ENCODE measurements around the gene ASIC3.
"Not testable (repeated sequence)": the region's sequence is repeated elsewhere in the genome, so short reads cannot be mapped to it uniquely, and the experiment has no call there.

Gene ASIC3

DNA sequence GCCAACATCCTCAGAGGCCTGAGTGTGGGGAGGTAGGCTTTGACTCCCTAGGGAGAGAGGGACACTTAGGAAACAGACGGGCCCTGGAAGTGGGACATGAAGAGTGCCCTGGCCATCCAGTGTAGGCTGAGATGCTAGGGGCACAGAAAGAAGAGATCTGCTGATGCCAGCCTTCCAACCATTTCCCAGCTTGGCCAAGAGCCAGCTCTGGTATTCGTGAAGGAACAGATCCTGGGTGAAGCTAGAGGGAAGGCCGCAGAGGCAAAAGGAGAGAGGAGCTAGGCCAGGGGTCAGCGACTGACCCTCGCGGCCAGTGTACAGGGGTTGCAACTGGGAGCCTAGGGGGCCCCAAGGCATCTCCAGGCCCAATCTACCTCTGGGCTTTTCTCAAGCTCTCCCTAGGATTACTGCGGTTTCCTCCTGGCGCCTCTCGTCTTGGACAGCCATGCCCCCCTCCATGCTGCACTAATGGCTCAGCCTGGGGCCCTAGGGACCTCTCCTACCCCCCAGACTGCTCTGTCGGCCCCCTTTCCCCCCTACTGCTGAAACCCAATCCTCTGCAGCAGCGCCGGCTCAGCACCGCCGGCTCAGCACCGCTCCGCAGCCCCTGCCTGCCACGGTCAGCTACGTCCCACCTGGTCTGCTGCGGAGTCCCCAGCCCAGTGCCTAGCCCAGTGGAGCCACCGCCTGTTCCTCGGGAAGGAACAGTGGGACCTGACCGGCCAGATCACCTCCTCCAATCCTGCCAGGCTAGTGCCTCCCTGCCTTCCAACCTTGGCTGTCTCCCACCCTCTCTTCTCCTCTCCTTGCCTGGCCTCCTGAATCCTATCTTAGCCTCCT lies at the start of gene ASIC3:
Gene ASIC3 (plus strand): TSS at position 556 of the 840 bp plus-strand sequence. CDS start 355 bp downstream, outside the sequence.
- no peak for DNase-seq (ENCODE audit: low read depth)

DNA sequence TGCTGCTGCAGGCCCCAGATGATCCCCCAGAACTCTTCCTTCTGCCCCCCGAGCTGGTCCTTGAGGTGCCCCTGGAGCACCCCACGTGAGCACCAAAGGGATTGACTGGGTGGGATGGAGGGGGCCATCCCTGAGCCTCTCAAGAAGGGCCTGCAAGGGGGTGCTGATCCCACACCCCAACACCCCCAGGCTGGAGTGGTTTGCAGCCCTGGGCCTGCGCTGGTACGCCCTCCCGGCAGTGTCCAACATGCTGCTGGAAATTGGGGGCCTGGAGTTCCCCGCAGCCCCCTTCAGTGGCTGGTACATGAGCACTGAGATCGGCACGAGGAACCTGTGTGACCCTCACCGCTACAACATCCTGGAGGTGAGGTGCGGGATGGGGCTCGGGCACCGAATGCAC lies 49.3 kb upstream of the ASIC3 start:
- DNase-seq (ENCODE audit: low read depth) = no peak

DNA sequence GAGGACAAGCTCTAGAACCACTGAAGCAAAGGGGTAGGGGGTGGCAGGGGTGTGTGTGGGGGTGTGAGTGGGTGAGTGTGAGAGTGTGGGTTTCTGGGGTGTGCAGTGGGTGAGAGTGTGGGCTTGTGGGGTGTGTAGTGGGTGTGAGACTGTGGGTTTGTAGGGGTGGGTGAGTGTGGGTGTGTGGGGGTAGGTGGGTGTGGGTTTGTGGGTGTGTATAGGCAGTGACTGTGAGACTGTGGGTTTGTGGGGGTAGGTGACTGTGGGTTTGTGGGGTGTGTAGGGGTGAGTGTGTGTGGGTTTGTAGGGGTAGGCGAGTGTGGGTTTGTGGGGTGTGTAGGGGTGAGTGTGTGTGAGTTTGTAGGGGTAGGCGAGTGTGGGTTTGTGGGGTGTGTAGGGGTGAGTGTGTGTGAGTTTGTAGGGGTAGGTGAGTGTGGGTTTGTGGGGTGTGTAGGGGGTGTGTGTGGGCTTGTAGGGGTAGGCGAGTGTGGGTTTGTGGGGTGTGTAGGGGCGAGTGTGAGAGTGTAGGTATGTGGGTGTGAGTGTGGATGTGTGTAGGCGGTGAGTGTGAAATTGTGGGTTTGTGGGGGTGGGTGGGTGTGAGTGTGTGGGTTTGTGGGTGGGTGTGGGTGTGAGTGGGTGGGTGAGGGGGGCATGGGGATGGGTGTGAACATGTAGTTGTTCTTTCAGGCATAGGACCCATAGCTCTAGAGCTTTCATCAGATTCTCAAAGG lies 48.7 kb upstream of the ASIC3 start:
- DNase-seq (ENCODE audit: low read depth) = no peak

DNA sequence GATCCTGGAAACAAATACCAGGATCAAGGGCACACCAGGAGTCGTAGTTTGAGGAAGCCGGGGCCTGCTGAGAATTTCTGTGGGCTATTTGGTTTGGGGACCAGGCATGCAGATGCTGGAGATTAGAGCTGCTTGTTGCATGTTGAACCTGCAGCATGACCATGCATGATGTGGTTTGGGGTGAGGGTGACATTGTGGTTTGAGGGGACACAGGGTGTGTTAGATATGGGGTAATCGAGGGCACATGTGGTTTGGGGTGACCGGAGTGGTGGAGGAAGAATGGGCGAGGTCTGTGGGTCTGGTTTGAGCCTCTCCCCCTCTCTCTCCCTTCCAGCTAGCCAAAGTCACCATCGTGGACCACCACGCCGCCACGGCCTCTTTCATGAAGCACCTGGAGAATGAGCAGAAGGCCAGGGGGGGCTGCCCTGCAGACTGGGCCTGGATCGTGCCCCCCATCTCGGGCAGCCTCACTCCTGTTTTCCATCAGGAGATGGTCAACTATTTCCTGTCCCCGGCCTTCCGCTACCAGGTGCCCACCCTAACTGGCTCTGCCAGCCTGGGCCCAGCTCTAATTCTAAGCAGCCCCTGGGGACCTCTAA lies 47.3 kb upstream of the ASIC3 start:
- DNase-seq (ENCODE audit: low read depth) = no peak

DNA sequence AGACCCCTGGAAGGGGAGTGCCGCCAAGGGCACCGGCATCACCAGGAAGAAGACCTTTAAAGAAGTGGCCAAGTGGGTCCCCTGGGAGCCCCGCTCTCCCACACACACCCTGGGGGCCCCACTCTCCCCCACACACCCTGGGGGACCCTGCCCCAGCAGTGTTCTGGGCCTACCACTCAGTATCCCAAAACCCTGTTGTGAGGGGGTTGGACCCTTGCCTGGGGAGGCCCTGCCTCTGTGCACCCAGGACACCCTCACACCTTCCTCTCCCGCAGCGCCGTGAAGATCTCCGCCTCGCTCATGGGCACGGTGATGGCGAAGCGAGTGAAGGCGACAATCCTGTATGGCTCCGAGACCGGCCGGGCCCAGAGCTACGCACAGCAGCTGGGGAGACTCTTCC lies 46.8 kb upstream of the ASIC3 start:
- no peak for DNase-seq (ENCODE audit: low read depth)

DNA sequence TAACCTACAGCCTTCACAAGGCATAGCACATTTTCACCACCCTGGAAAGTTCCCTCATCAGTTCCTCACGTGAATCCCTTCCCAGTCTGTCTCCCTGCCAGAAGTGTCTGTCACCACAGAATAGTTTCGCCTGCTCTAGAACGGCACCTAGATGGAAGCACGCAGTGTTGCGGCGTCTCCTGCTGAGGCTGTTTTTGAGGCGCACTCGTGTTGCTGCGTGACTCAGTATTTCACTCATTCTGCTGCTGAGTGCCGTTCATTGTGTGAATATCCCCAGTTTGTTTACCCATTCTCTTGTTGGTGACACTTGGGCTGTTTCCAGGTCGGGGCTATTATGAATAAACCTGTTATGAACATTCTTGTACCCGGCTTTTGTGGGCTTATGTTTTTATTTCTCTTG lies 44.8 kb upstream of the ASIC3 start:
- DNase-seq (ENCODE audit: low read depth) = no peak

DNA sequence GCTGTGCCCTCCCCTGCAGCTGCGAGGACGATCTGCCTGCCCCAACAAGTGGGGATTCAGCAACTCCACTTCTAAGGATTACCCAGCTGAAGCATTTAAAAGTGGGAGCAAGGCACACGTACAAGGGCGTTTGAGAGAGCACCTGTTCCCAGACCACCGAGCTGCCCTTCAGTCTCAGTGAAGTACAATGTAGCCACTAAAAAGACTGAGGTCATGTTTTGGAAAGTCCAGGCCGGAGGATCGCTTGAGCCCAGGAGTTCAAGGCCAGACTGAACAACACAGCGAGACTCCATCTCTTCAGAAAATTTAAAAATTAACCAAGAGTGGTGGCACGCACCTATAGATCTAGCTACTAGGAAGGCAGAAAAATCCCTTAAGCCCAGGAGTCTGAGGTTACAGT lies 42.8 kb upstream of the ASIC3 start:
- DNase-seq (ENCODE audit: low read depth) = no peak

DNA sequence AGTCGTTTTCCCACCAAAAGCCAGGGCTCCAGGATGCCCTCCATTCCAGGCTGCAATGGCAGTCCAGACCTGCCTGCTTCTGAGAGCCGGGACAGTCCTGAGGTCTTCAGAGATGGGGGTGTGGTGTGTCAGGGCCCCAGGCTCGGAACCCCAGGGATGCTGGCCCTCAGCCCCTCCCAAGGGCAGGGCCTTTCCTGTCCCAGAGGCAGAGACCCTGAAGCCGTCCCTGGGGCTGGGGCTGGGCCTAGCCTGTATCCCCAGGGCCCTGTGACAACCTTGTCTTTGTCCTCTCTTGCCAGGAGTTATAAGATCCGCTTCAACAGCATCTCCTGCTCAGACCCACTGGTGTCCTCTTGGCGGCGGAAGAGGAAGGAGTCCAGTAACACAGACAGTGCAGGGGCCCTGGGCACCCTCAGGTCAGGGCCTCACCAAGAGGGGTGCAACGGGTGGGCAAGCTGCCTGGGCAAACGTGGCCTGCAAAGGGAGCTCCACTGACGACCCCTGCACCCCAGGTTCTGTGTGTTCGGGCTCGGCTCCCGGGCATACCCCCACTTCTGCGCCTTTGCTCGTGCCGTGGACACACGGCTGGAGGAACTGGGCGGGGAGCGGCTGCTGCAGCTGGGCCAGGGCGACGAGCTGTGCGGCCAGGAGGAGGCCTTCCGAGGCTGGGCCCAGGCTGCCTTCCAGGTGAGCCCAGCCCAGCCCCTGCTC lies 41.6 kb upstream of the ASIC3 start:
- DNase-seq (ENCODE audit: low read depth) = no peak

DNA sequence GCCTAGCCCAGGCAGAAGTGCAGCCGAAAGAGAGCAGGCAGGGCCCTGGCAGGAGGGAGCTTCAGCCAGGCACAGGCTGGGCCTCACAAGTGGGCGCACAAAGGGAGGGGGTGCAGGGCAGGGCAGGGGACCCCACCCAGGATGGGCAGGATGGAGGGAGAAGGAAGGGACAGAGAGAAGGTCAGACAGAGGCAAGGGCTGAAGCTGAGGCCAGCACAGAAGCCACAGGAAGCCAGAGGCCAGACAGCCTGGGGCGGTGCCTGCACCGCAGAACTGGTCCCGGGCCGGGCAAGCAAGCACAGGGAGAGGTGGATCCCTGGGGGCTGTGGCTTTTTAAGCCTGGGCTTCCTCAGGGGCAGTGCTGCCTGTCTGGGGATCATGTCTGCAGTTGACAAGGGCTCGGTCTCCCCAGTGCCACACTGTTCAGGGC lies 40.8 kb upstream of the ASIC3 start:
- no peak for DNase-seq (ENCODE audit: low read depth)

DNA sequence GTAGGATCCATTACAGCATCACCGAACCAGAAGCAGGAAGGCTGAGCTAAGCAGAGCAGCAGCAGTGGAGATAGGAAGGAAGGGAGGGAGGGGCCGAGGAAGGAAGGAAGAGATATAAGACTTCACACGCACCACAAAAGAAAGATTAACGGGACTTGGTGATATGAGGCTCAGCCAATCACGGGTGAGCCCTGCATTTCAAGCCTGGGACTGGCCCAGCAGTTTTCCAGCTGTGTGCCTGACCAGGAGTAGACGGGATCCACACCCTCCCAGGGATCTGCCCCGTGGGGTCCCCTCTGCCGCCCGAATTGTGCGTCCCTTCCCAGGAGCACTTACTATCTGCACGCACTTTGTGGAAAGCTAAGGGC lies 40.2 kb upstream of the ASIC3 start:
- DNase-seq (ENCODE audit: low read depth) = no peak

DNA sequence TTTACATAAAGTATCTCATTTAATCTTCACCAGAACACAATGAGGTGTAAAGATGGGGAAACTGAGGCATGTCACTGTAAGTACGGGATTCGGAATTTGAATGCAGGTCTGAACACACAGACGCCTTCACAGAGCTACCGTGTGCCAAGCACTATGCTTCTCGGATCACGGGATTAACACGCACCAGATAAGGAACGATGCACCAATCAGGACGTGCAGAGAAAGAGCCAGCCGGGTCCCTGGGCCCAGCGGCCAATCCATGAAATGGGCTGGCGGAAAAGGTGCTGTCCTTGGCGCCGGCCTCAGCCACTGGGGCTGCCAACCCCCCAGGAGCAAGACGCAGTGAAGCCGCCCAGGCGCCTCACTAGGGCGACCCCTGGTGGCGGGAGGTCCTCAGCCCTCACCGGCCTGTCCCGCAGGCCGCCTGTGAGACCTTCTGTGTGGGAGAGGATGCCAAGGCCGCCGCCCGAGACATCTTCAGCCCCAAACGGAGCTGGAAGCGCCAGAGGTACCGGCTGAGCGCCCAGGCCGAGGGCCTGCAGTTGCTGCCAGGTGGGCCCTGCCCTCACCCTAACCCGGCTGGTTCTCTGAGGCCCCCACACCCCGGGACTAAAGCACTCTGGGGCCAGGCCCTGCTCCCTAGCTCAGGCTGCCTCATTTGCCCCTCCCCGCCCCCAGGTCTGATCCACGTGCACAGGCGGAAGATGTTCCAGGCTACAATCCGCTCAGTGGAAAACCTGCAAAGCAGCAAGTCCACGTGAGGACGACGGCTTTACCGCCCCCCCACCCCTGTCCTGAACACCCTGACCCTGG lies 39.6 kb upstream of the ASIC3 start:
- DNase-seq (ENCODE audit: low read depth) = peak; percentile 66

DNA sequence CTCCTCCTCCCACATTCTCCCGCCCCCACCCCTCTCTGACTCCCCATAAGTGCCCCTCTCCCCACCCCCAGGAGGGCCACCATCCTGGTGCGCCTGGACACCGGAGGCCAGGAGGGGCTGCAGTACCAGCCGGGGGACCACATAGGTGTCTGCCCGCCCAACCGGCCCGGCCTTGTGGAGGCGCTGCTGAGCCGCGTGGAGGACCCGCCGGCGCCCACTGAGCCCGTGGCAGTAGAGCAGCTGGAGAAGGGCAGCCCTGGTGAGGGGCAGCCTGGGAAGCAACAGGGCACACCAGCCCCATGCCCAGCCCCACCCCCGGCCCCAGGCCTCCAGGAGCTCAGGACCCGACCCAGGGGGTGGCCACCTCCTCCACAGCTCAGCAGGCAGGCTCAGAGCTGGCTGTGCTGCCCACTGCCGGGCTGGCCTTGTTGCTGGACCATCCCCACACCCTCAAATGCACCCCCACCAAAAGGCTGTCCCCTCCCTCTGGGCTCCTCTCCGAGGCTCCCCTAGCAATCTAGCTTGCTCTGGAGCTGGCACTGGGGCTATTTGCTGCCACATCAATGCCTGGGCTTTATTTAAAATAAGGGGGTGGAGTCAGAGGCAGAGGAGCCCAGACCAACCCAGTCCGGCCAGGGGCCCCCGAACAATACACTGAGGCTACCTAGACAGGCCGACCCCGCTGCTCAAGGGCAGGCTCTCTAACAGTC lies 38.8 kb upstream of the ASIC3 start:
- DNase-seq (ENCODE audit: low read depth) = no peak

DNA sequence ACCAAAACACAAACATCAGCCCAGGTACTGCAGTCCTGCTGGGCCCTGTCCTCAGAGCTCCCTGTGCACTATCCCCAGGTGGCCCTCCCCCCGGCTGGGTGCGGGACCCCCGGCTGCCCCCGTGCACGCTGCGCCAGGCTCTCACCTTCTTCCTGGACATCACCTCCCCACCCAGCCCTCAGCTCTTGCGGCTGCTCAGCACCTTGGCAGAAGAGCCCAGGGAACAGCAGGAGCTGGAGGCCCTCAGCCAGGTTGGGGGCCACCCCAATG lies 38.4 kb upstream of the ASIC3 start:
- DNase-seq (ENCODE audit: low read depth) = no peak

DNA sequence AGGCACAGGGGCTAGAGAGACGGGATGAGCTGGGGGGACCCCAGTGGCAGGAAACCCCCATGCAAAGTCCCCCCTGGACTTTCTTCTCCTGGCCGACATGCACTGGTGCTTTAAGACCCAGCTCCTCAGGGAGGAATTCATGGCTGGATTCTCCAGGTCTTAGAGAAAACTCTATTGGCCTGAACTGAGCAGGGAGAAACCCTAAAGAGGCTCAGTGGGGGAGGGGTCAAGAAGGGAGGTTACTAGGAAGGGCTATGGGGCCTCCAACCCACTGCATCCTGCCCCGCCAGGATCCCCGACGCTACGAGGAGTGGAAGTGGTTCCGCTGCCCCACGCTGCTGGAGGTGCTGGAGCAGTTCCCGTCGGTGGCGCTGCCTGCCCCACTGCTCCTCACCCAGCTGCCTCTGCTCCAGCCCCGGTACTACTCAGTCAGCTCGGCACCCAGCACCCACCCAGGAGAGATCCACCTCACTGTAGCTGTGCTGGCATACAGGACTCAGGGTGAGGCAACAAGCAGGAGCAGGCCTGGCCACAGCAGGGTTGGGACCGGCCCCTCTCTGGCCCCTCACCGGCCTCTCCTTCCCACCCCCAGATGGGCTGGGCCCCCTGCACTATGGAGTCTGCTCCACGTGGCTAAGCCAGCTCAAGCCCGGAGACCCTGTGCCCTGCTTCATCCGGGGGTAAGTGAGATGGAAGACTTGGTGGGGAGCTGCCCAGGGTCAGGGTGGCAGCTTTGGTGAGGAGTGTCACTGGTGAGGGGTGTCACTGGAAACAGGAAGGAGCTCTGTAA lies 37.8 kb upstream of the ASIC3 start:
- no peak for DNase-seq (ENCODE audit: low read depth)

DNA sequence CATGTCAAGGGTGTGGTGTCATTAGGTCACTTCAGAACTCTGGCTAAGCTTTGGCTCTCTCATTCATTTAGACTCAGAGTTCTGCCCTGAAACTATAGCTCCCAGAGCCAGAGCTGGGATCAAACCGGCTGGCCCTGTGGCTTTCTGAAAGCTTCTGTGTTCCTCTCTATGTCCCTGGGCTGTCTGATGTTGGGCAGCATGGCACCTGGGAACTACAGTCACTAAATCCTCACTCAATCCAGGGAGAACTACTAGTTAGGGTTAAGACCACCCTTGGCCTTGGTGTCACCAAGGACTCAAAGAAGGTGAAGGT lies 37.3 kb upstream of the ASIC3 start:
- no peak for DNase-seq (ENCODE audit: low read depth)

DNA sequence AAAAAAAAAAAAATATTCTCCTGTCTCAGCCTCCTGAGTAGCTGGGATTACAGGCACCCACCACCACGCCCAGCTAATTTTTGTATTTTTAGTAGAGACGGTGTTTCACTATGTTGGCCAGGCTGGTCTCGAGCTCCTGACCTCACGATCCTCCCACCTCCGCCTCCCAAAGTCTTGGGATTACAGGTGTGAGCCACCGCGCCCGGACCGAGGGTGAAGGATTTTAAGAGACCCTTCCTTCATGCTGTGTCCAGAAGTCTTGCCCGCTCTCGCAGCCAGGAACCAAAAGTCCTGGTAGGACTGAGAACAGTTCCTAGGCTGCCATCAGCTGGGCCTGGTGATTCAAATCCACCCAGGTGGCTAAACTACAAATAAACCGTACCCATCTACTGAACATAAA lies 36.7 kb upstream of the ASIC3 start:
- not testable (repeated sequence) for DNase-seq (ENCODE audit: low read depth)

DNA sequence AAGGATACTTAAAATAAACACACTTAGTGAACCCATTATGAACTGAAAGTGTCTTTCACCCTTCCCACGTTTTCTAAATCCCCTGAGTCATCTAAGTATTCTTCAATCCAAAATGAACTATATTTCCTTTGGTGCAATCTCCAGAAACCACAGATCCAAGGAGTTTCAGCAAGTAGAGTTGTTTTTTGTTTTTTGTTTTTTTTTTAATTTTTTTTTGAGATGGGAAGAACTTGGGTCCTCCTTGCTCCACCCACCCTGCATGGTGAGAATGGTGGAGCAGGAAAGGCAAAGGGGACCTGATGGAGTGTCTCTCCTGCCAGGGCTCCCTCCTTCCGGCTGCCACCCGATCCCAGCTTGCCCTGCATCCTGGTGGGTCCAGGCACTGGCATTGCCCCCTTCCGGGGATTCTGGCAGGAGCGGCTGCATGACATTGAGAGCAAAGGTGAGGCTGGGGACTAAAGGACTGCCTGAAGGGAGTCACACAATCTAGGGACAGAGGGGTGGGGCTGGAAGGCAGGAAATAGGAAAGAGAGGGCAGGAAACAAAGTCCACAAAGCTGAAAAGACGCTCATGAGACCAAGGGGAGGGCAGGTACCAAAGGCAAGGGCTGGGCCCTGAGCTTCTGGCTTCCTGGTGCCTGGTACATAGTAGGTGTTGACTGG lies 36.2 kb upstream of the ASIC3 start:
- no peak for DNase-seq (ENCODE audit: low read depth)

DNA sequence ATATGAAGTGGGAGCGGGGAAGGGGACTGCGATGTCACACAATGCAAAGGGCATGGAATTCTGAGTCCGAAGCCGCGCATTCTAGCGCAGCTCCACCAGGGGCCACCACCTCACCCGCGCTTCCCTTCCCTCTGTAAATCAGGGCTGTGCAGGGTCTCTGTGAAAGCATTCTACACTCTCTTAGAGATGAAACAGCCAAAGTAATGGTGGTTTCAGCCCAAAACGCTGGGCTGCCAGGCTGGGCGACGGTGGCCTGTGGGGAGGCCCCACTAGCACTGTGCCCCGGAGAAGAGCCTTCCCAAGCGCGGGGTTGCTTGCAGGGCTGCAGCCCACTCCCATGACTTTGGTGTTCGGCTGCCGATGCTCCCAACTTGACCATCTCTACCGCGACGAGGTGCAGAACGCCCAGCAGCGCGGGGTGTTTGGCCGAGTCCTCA lies 35.4 kb upstream of the ASIC3 start:
- no peak for DNase-seq (ENCODE audit: low read depth)

DNA sequence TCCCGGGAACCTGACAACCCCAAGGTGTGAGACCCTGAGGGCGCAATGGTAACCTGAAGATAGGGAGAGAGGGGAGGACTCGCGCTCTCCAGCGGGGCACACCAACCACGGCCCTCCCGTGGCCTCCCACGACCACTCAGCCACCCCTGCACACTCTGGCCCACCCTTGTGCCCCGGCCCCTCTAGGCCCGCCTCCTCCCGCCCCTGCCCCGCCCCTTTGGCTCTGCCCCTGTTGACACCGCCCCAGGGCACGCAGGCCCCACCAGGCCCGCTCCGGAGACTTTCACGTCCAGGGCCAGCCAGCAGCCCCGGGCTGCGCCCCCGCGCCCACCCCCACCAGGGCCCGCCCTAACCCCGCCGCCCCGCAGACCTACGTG lies 35.0 kb upstream of the ASIC3 start:
- DNase-seq (ENCODE audit: low read depth) = no peak
